ENCODE measurements around the gene LMAN2.

LMAN2 gene

GRCh38 chr5:177389241-177390169 is 38.0 kb upstream of the LMAN2 start:
- no peaks in the 10 kb centered on the region for H3K9me3 ChIP-seq (ENCODE audit: control insufficient read depth in 2 of 2, low read length in 2 of 2)
- H3K27ac ChIP-seq (ENCODE audit: low read length), result no peak overlapping the region
- no peak overlapping the region for H3K9ac ChIP-seq (ENCODE audit: low read length in 2 of 2)
- H3K4me1 ChIP-seq (ENCODE audit: control insufficient read depth, insufficient read depth, low read length), result peaks cover 5% of the 10 kb centered on the region
- H3K4me3 ChIP-seq (ENCODE audit: low read length in 2 of 2), result no peak overlapping the region
- H3K36me3 ChIP-seq (ENCODE audit: control insufficient read depth in 2 of 2, insufficient read depth in 2 of 2, low read length in 2 of 2), result no peaks in the 10 kb centered on the region
- H3K27me3 ChIP-seq (ENCODE audit: control insufficient read depth in 1 of 2, insufficient read depth in 2 of 2, low read length in 2 of 2), result peaks cover 0 to 10% of the 10 kb centered on the region in 2 donors

- Histone ChIP-seq H3K9me3 (ENCODE audit: control insufficient read depth in 2 of 2, low read length in 2 of 2) (no peaks in the 10 kb centered on the region), H3K36me3 (ENCODE audit: control insufficient read depth in 2 of 2, insufficient read depth in 2 of 2, low read length in 2 of 2) (no peaks in the 10 kb centered on the region), H3K4me3 (ENCODE audit: low read length in 2 of 2) (no peak overlapping the region), H3K27ac (ENCODE audit: low read length) (no peak overlapping the region), H3K9ac (ENCODE audit: low read length in 2 of 2) (no peak overlapping the region), H3K4me1 (ENCODE audit: control insufficient read depth, insufficient read depth, low read length) (peaks cover 5% of the 10 kb centered on the region), H3K27me3 (ENCODE audit: control insufficient read depth in 1 of 2, insufficient read depth in 2 of 2, low read length in 2 of 2) (peaks cover 0 to 7% of the 10 kb centered on the region in 2 donors)
These were observed 37.1 kb upstream of the LMAN2 start for GRCh38 chr5:177388521-177389052.

DNA sequence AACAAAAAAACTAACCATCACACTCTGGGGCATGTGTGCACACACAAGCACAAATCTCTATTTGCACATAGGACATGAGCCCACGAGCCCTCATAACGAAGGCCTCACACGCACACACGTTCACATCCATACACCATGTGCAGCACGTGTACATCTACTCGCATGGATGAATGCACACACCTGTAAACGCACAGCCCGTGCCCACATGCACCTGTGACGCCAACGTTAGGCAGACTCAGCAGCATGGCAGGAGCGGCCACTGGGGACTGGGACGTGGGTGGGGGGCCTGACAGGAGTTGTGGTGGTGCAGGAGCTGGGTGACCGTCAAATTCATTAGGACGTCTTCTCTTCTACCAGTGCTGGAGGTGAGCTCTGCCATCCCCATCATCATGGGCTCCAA is 35.9 kb upstream of the LMAN2 start:
- H3K9ac ChIP-seq (ENCODE audit: low read length in 2 of 2), result no peak overlapping the region
- no peak overlapping the region for H3K4me3 ChIP-seq (ENCODE audit: low read length in 2 of 2)
- H3K9me3 ChIP-seq (ENCODE audit: control insufficient read depth in 2 of 2, low read length in 2 of 2), result no peaks in the 10 kb centered on the region
- peaks cover 0 to 7% of the 10 kb centered on the region in 2 donors for H3K27me3 ChIP-seq (ENCODE audit: control insufficient read depth in 1 of 2, insufficient read depth in 2 of 2, low read length in 2 of 2)
- H3K27ac ChIP-seq (ENCODE audit: low read length), result no peak overlapping the region
- no peaks in the 10 kb centered on the region for H3K36me3 ChIP-seq (ENCODE audit: control insufficient read depth in 2 of 2, insufficient read depth in 2 of 2, low read length in 2 of 2)
- peaks cover 8% of the 10 kb centered on the region for H3K4me1 ChIP-seq (ENCODE audit: control insufficient read depth, insufficient read depth, low read length)

DNA sequence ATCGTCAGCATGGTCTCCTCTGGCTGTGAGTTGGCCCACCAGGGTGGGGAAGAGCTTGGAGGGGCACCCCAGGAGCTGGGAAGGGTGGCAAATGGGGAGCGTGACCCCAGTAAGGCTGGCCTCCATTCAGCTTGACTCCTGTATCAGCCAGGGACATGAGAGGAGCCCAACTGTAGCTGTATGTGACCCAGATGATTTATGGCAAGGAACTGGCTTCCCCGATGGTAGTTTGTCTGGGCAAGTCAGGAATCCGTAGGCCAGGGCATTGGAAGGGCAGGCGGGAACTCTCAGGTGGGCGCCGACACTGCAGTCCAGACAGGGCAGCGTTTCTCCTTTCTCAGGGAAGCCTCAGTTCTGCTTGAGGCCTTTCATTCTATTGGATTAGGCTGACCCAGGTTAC is 35.1 kb upstream of the LMAN2 start:
- H3K4me3 ChIP-seq (ENCODE audit: low read length in 2 of 2), result no peak overlapping the region
- peaks cover 0 to 7% of the 10 kb centered on the region in 2 donors for H3K27me3 ChIP-seq (ENCODE audit: control insufficient read depth in 1 of 2, insufficient read depth in 2 of 2, low read length in 2 of 2)
- H3K9ac ChIP-seq (ENCODE audit: low read length in 2 of 2), result no peak overlapping the region
- no peaks in the 10 kb centered on the region for H3K36me3 ChIP-seq (ENCODE audit: control insufficient read depth in 2 of 2, insufficient read depth in 2 of 2, low read length in 2 of 2)
- H3K4me1 ChIP-seq (ENCODE audit: control insufficient read depth, insufficient read depth, low read length), result peaks cover 8% of the 10 kb centered on the region
- no peaks in the 10 kb centered on the region for H3K9me3 ChIP-seq (ENCODE audit: control insufficient read depth in 2 of 2, low read length in 2 of 2)
- H3K27ac ChIP-seq (ENCODE audit: low read length), result no peak overlapping the region

DNA sequence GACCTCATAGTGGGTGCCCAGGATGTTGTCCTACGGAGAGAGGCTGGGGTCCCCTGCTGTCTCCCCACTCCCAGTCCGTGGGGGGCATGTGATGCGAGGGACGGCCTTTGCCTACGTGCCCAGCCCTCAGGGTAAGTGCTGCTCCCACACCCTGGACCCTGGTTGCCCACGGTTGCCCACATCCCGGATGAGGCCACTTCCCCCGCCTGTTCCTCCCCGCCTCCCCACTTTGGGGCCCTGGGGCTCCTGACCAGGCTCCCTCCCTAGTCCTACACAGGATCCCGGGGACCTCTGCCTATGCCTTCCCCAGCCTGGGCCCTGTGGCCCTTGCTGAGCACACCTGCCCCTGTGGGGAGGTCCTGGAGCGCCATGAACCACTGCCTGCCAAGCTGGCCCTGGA is 34.3 kb upstream of the LMAN2 start:
- peaks cover 8% of the 10 kb centered on the region for H3K4me1 ChIP-seq (ENCODE audit: control insufficient read depth, insufficient read depth, low read length)
- H3K9me3 ChIP-seq (ENCODE audit: control insufficient read depth in 2 of 2, low read length in 2 of 2), result no peaks in the 10 kb centered on the region
- no peak overlapping the region for H3K4me3 ChIP-seq (ENCODE audit: low read length in 2 of 2)
- H3K36me3 ChIP-seq (ENCODE audit: control insufficient read depth in 2 of 2, insufficient read depth in 2 of 2, low read length in 2 of 2), result no peaks in the 10 kb centered on the region
- no peak overlapping the region for H3K27ac ChIP-seq (ENCODE audit: low read length)
- no peak overlapping the region for H3K9ac ChIP-seq (ENCODE audit: low read length in 2 of 2)
- peaks cover 0 to 7% of the 10 kb centered on the region in 2 donors for H3K27me3 ChIP-seq (ENCODE audit: control insufficient read depth in 1 of 2, insufficient read depth in 2 of 2, low read length in 2 of 2)

DNA sequence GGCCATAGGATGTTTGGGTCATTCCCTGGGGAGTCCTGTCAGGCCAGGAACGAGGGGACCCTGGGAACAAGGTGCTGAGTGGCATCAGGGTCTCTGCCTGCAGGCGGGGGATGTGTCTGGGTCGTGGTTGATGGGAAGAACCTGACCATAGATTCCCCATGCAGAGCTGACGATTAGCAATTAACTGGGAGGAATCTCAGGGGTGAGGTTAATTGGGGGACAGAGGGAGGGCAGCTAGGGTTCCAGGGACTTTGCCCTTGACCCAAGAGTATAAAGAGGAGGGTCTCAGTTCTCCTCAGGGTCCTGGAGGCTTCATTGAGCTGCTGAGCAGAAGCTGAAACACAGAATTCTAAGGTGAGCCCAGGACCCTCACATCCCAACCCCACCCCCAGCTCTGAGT is 32.7 kb upstream of the LMAN2 start, which contains the start of gene SLC34A1:
Gene SLC34A1, plus strand, starts transcription at position 301 of the 400 bp plus-strand sequence. CDS start 1,308 bp downstream, outside the sequence.
- Histone ChIP-seq H3K4me1 (ENCODE audit: control insufficient read depth, insufficient read depth, low read length) (peaks cover 3% of the 10 kb centered on the region), H3K27ac (ENCODE audit: low read length) (no peak within 1 kb of the TSS), H3K9me3 (ENCODE audit: control insufficient read depth in 2 of 2, low read length in 2 of 2) (no peaks in the 10 kb centered on the region), H3K4me3 (ENCODE audit: low read length in 2 of 2) (no peak within 1 kb of the TSS), H3K36me3 (ENCODE audit: control insufficient read depth in 2 of 2, insufficient read depth in 2 of 2, low read length in 2 of 2) (no peaks in the 10 kb centered on the region), H3K9ac (ENCODE audit: low read length in 2 of 2) (no peak within 1 kb of the TSS), H3K27me3 (ENCODE audit: control insufficient read depth in 1 of 2, insufficient read depth in 2 of 2, low read length in 2 of 2) (no peaks in the 10 kb centered on the region)

- H3K27ac ChIP-seq (ENCODE audit: low read length), result no peak overlapping the region
These were observed 31.7 kb upstream of the LMAN2 start for GRCh38 chr5:177383181-177383580.

DNA sequence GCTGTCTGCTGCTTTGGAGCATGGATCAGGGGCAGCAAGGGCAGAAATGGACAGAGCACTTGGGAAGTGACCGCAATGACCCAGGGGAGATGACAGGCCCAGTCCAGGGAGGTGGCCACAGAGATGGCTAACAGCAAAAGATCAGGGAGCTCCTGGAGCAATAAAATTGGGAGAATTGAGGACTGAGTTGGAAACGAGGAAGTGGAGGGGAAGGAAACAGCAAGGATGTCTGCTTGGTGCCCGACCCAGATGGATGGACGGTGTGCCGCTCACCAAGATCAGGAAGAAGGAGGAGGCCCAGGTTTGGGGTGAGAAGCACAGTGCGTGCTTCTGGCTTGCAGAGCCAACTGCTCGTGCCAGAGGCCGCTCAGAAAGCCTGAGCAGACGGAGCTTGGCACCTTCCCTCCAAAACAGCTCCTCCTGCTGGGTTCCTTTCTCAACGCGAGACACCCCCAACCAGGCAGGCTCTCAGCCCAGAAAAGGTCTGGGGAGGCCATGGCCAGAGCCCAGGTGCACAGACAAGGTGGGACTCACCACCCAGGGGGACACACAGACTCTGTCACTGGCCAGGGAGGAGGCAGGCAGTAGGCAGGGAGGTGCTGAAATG is 31.1 kb upstream of the LMAN2 start:
- Histone ChIP-seq H3K4me3 (ENCODE audit: low read length in 2 of 2) (no peak overlapping the region), H3K9ac (ENCODE audit: low read length in 2 of 2) (no peak overlapping the region), H3K9me3 (ENCODE audit: control insufficient read depth in 2 of 2, low read length in 2 of 2) (no peaks in the 10 kb centered on the region), H3K4me1 (ENCODE audit: control insufficient read depth, insufficient read depth, low read length) (peaks cover 3% of the 10 kb centered on the region), H3K27ac (ENCODE audit: low read length) (no peak overlapping the region), H3K36me3 (ENCODE audit: control insufficient read depth in 2 of 2, insufficient read depth in 2 of 2, low read length in 2 of 2) (no peaks in the 10 kb centered on the region), H3K27me3 (ENCODE audit: control insufficient read depth in 1 of 2, insufficient read depth in 2 of 2, low read length in 2 of 2) (peaks cover 0 to 2% of the 10 kb centered on the region in 2 donors)

More at GRCh38 chr5:177383181-177383580, 31.7 kb upstream of the LMAN2 start:
- Histone ChIP-seq H3K9ac (ENCODE audit: low read length in 2 of 2) (no peak overlapping the region), H3K9me3 (ENCODE audit: control insufficient read depth in 2 of 2, low read length in 2 of 2) (no peaks in the 10 kb centered on the region), H3K36me3 (ENCODE audit: control insufficient read depth in 2 of 2, insufficient read depth in 2 of 2, low read length in 2 of 2) (no peaks in the 10 kb centered on the region), H3K4me3 (ENCODE audit: low read length in 2 of 2) (no peak overlapping the region), H3K4me1 (ENCODE audit: control insufficient read depth, insufficient read depth, low read length) (peaks cover 3% of the 10 kb centered on the region), H3K27me3 (ENCODE audit: control insufficient read depth in 1 of 2, insufficient read depth in 2 of 2, low read length in 2 of 2) (no peaks in the 10 kb centered on the region)

DNA sequence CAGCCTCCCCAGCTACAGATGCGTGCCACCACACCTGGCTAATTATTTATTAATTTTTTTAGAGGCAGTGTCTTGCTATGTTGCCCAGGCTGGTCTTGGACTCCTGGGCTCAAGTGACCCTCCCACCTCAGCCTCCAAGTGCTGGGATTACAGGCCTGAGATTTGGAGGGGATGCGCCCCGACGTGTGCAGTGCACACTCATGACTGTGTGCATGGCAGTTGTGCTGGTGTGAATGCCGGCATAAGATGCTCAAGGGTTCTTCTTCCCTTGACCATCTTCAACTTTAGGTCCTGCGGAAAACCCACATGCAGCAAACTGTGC is 29.3 kb upstream of the LMAN2 start:
- Histone ChIP-seq H3K9ac (ENCODE audit: low read length in 2 of 2) (no peak overlapping the region), H3K27me3 (ENCODE audit: control insufficient read depth in 1 of 2, insufficient read depth in 2 of 2, low read length in 2 of 2) (peaks cover 0 to 2% of the 10 kb centered on the region in 2 donors), H3K4me1 (ENCODE audit: control insufficient read depth, insufficient read depth, low read length) (peaks cover 3% of the 10 kb centered on the region), H3K36me3 (ENCODE audit: control insufficient read depth in 2 of 2, insufficient read depth in 2 of 2, low read length in 2 of 2) (no peaks in the 10 kb centered on the region), H3K27ac (ENCODE audit: low read length) (no peak overlapping the region), H3K4me3 (ENCODE audit: low read length in 2 of 2) (no peak overlapping the region), H3K9me3 (ENCODE audit: control insufficient read depth in 2 of 2, low read length in 2 of 2) (no peaks in the 10 kb centered on the region)

- peaks cover 3% of the 10 kb centered on the region for H3K4me1 ChIP-seq (ENCODE audit: control insufficient read depth, insufficient read depth, low read length)
- no peak overlapping the region for H3K27ac ChIP-seq (ENCODE audit: low read length)
- H3K4me3 ChIP-seq (ENCODE audit: low read length in 2 of 2), result no peak overlapping the region
These were observed 27.7 kb upstream of the LMAN2 start for GRCh38 chr5:177378884-177379883.

More at GRCh38 chr5:177378884-177379883, 27.7 kb upstream of the LMAN2 start:
- H3K9me3 ChIP-seq (ENCODE audit: control insufficient read depth in 2 of 2, low read length in 2 of 2), result no peaks in the 10 kb centered on the region
- no peaks in the 10 kb centered on the region for H3K36me3 ChIP-seq (ENCODE audit: control insufficient read depth in 2 of 2, insufficient read depth in 2 of 2, low read length in 2 of 2)
- H3K9ac ChIP-seq (ENCODE audit: low read length in 2 of 2), result no peak overlapping the region
- peaks cover 0 to 2% of the 10 kb centered on the region in 2 donors for H3K27me3 ChIP-seq (ENCODE audit: control insufficient read depth in 1 of 2, insufficient read depth in 2 of 2, low read length in 2 of 2)
